Activated naive CD8-positive, alpha-beta T cell treated with anti-CD3 and anti-CD28 coated beads for 36 hours (primary cell): ENCODE results near the gene SKIL. TPM values are rescaled to one million over a fixed set of nuclear protein-coding genes. Genes with fewer than 3 reads are reported as not detected.
A peak's percentile ranks its signal among the peaks of the same experiment; 100 is the strongest.
"Not testable (repeated sequence)": the region's sequence is repeated elsewhere in the genome, so short reads cannot be mapped to it uniquely, and the experiment has no call there.

Experiments
- DNase-seq: peaks from one replicate; pipeline ENCODE4 v3.0.0; 2021
- H3K27ac Mint-ChIP-seq: one replicate; pipeline ENCODE4 v1.8.0; 2022; ENCODE audit warnings: mild to moderate bottlenecking, moderate library complexity, mixed read lengths
- H3K27me3 Mint-ChIP-seq: one replicate; pipeline ENCODE4 v1.8.0; 2022; ENCODE audit warnings: mild to moderate bottlenecking, mixed read lengths
- H3K36me3 Mint-ChIP-seq: one replicate; pipeline ENCODE4 v1.8.0; 2021; ENCODE audit warnings: mild to moderate bottlenecking, mixed read lengths
- H3K4me1 Mint-ChIP-seq: one replicate; pipeline ENCODE4 v1.8.0; 2021; ENCODE audit warnings: mixed read lengths
- H3K4me3 Mint-ChIP-seq: one replicate; pipeline ENCODE4 v1.8.0; 2022; ENCODE audit warnings: mild to moderate bottlenecking, moderate library complexity, mixed read lengths
- H3K9me3 Mint-ChIP-seq: one replicate; pipeline ENCODE4 v1.8.0; 2022; ENCODE audit warnings: mixed read lengths
- total RNA-seq, 2 experiments: library from RNA; stranded (reverse); gene quantifications; one replicate each; pipeline ENCODE4 v1.2.3, GENCODE V29; 2021

SKIL gene, protein sequence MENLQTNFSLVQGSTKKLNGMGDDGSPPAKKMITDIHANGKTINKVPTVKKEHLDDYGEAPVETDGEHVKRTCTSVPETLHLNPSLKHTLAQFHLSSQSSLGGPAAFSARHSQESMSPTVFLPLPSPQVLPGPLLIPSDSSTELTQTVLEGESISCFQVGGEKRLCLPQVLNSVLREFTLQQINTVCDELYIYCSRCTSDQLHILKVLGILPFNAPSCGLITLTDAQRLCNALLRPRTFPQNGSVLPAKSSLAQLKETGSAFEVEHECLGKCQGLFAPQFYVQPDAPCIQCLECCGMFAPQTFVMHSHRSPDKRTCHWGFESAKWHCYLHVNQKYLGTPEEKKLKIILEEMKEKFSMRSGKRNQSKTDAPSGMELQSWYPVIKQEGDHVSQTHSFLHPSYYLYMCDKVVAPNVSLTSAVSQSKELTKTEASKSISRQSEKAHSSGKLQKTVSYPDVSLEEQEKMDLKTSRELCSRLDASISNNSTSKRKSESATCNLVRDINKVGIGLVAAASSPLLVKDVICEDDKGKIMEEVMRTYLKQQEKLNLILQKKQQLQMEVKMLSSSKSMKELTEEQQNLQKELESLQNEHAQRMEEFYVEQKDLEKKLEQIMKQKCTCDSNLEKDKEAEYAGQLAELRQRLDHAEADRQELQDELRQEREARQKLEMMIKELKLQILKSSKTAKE
- 10 to 100 TPM; 15.2 to 15.6 TPM for total RNA-seq

GRCh38 chr3:170357176-170358041, at the start of gene SKIL:
Gene SKIL (plus strand): TSS chr3:170357715. CDS start chr3:170360332, 2,617 bp downstream.
- DNase-seq: peak; percentile 93
- Mint-ChIP-seq H3K4me3 (peak within 1 kb of the TSS; percentile 92), H3K9me3 (peaks cover 2% of the 10 kb centered on the region), H3K36me3 (peaks cover 31% of the 10 kb centered on the region), H3K27me3 (no peaks in the 10 kb centered on the region), H3K4me1 (peaks cover 41% of the 10 kb centered on the region), H3K27ac (peak within 1 kb of the TSS; percentile 93)

GRCh38 chr3:170309046-170309445, 48.5 kb upstream of the SKIL start:
- no peak for DNase-seq
- H3K4me1 Mint-ChIP-seq: no peaks in the 10 kb centered on the region
- H3K4me3 Mint-ChIP-seq: no peak overlapping the region
- H3K9me3 Mint-ChIP-seq: no peaks in the 10 kb centered on the region
- no peaks in the 10 kb centered on the region for H3K36me3 Mint-ChIP-seq
- no peak overlapping the region for H3K27ac Mint-ChIP-seq
- H3K27me3 Mint-ChIP-seq: no peaks in the 10 kb centered on the region

DNA sequence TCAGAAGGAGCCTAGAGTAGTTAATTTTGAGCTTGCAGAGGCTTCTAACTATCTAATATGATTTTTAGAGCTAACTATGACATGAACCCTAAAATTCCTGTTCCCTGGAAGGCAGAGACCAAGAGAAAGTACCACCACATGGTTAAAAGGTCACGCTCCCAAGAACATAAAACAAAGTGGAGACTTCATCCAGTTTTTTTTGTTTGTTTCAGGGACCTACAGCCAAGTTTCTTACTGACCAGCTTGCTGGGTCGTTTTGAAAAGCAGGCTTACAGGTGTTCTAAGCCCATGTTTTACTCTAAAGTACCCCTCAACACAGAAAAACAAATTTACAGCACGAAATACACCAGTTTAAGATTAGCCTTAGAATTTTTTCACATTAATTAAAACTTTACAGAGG, 39.6 kb upstream of the SKIL start:
- DNase-seq: no peak
- Mint-ChIP-seq H3K36me3 (no peaks in the 10 kb centered on the region), H3K27me3 (no peaks in the 10 kb centered on the region), H3K9me3 (no peaks in the 10 kb centered on the region), H3K4me3 (no peak overlapping the region), H3K4me1 (no peaks in the 10 kb centered on the region), H3K27ac (no peak overlapping the region)

GRCh38 chr3:170320461-170321121, 36.9 kb upstream of the SKIL start:
- Mint-ChIP-seq H3K36me3 (no peaks in the 10 kb centered on the region), H3K4me1 (no peaks in the 10 kb centered on the region), H3K9me3 (no peaks in the 10 kb centered on the region), H3K4me3 (no peak overlapping the region), H3K27ac (no peak overlapping the region), H3K27me3 (no peaks in the 10 kb centered on the region)
- no peak for DNase-seq

DNA sequence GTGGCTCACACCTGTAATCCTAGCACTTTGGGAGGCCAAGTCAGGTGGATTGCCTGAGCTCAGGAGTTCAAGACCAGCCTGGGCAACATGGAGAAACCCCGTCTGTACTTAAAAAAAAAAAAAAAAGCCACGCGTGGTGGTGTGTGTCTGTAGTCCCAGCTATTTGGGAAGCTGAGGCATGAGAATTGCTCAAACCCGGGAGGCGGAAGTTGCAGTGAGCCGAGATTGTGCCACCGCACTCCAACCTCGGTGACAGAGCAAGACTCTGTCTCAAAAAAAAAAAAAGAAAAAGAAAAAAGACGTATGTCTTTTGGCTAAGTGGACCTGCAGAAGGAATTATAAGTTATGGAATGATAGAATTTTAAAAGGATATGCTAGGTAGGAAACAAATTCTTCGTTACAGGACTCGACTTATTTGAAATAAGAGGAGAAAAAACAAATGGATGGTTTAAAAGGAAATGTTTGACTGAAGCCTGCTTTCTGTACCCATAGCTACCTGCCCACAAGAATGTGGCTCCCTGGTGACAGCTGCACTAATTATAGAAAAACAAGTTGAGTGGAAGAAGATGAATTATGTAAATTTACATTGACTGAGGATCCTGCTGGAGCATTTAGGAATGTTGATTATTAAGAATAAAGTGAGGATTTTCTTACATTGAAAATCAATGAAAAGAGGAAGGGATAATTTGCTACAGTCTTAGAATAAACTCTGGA, 36.0 kb upstream of the SKIL start:
- Mint-ChIP-seq H3K4me1 (no peaks in the 10 kb centered on the region), H3K36me3 (no peaks in the 10 kb centered on the region), H3K9me3 (no peaks in the 10 kb centered on the region), H3K4me3 (no peak overlapping the region), H3K27ac (no peak overlapping the region), H3K27me3 (no peaks in the 10 kb centered on the region)
- DNase-seq: no peak

DNA sequence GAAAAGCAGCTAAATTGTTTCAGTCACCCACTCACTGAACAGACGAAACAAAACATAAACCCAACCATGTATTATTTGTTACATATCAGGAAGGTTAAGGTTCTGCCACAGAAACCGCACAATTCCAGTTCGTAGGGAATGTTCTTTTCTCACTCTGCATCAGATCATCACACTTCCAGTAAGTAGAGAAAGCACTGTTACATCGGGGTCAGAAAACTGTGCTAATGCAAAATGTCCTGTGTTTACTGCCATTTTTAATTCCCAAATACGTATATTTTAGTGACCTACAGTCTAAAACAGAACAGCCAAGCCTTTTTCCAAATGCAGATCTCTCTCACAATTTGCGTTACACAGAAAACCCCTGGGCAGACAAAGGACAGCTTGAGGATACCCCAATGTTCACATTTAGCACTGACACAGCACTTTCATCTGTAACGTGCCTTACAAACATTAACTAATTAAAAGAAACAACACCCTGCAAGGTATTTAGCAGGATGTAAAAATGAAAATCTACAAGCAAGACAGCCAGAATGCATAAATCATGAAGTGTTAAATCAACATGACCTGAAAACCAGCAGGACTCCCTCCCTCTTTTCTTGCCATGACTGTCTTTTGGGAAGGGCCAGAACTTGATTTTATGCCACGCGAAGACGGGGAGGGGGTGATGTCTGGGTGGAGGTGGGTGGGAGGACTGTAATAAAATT, 34.8 kb upstream of the SKIL start:
- no peaks in the 10 kb centered on the region for H3K27me3 Mint-ChIP-seq
- H3K4me1 Mint-ChIP-seq: no peaks in the 10 kb centered on the region
- no peak overlapping the region for H3K4me3 Mint-ChIP-seq
- H3K36me3 Mint-ChIP-seq: no peaks in the 10 kb centered on the region
- no peak for DNase-seq
- H3K9me3 Mint-ChIP-seq: no peaks in the 10 kb centered on the region
- H3K27ac Mint-ChIP-seq: no peak overlapping the region

GRCh38 chr3:170323331-170323730, 34.2 kb upstream of the SKIL start:
- Mint-ChIP-seq H3K36me3 (no peaks in the 10 kb centered on the region), H3K27me3 (no peaks in the 10 kb centered on the region), H3K9me3 (no peaks in the 10 kb centered on the region), H3K27ac (no peak overlapping the region), H3K4me3 (no peak overlapping the region), H3K4me1 (no peaks in the 10 kb centered on the region)
- DNase-seq: no peak

DNA sequence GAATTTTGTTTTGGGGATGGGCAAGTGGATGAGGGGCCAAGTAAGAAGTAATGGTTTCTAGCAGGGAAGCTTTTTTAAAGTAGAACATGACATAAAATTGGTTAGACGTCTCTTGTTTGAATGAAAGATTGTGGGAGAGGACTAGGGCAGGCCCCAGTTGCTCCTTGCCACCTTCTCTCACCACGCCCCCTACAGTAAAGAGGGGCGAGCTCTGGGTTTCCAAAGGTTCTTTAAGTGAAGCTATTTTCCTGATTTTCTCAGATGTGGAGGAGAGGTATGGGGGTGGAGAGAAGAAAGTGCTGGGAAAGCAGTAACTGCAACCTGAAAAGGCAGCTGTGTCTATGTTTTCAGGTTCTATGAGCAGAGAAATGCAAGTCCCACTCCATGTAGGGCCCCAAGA, 32.6 kb upstream of the SKIL start:
- Mint-ChIP-seq H3K4me1 (no peaks in the 10 kb centered on the region), H3K27ac (no peak overlapping the region), H3K36me3 (no peaks in the 10 kb centered on the region), H3K4me3 (no peak overlapping the region), H3K9me3 (no peaks in the 10 kb centered on the region), H3K27me3 (no peaks in the 10 kb centered on the region)
- DNase-seq: no peak

DNA sequence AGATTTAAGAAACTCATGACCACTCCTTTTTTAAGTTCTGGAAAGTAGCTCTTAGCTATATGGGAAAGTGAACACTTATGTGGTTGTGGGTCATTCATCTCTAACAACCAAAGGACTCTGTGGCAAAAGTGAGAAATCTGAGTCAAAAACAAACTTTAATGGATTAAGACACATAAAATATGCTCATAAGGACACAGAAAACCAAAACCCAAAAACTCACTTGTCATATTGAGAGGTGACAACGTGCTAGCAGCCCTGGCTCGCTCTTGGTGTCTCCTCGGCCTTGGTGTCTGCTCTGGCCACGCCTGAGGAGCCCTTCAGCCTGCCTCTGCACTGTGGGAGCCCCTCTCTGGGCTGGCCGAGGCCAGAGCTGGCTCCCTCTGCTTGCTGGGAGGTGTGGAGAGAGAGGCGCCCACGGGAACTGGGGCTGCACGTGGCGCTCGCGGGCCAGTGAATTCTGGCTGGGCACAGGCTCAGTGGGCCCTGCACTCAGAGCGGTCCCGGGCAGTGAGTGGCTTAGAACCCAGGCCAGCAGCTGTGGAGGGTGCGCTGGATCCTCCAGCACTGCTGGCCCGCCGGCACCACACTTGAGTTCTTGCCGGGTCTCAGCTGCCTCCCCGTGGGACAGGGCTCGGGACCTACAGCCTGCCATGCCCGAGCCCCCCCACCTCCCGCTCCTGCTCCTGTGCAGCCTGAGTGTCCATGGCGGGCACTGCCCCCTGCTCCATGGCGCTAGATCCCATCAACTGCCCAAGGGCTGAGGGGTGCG, 30.3 kb upstream of the SKIL start:
- Mint-ChIP-seq H3K4me1 (peaks cover 3% of the 10 kb centered on the region), H3K9me3 (no peaks in the 10 kb centered on the region), H3K4me3 (no peak overlapping the region), H3K27ac (no peak overlapping the region), H3K36me3 (no peaks in the 10 kb centered on the region), H3K27me3 (no peaks in the 10 kb centered on the region)
- no peak for DNase-seq

GRCh38 chr3:170327868-170328548, 29.5 kb upstream of the SKIL start:
- H3K27ac Mint-ChIP-seq, DNase-seq, H3K4me1 Mint-ChIP-seq, H3K36me3 Mint-ChIP-seq, H3K9me3 Mint-ChIP-seq, H3K27me3 Mint-ChIP-seq, H3K4me3 Mint-ChIP-seq: not testable (repeated sequence)

DNA sequence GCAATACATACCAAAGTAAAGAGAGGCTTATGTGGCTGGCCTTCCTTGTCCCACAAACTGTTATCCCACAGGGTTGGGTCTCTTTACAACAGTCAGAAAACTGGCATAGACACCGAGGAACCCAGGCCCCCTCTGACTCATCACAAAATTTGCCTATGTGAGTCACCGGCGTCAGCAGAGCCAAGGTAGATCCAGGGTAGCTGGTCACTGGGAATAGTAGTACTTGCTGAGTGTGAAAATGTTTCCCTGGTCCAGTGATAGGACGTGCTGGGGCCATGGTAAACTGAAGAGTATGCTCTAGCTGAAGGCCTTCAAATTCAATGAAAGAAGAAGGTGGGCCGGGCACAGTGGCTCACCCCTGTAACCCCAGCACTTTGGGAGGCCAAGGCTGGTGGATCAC, 27.1 kb upstream of the SKIL start:
- DNase-seq: no peak
- peaks cover 3% of the 10 kb centered on the region for H3K4me1 Mint-ChIP-seq

GRCh38 chr3:170331143-170331542, 26.4 kb upstream of the SKIL start:
- Mint-ChIP-seq H3K4me1 (peaks cover 3% of the 10 kb centered on the region), H3K36me3 (no peaks in the 10 kb centered on the region), H3K27ac (no peak overlapping the region), H3K27me3 (no peaks in the 10 kb centered on the region), H3K9me3 (no peaks in the 10 kb centered on the region), H3K4me3 (no peak overlapping the region)
- no peak for DNase-seq

More for the DNA sequence above, 27.1 kb upstream of the SKIL start:
- Mint-ChIP-seq H3K4me3 (no peak overlapping the region), H3K36me3 (no peaks in the 10 kb centered on the region), H3K27me3 (no peaks in the 10 kb centered on the region), H3K27ac (no peak overlapping the region), H3K9me3 (no peaks in the 10 kb centered on the region)

DNA sequence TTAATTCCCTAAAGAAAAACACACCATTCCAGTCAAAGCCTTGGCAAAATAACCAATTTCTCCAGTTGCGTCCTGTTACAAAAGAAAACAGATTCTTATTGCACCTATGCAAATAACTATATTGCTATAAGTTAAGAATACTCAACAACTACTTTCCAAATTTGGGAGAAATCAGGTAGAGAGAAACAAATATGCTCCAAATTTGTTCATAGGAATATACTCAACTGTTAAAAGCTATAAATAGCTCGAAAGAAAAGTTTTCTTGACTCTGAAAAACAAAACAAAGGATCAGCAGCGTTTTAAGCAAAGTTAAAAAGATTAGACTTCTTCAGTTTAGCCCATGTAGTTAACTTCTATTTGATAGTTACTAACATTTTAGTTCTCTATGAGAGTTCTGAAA, 20.1 kb upstream of the SKIL start:
- Mint-ChIP-seq H3K36me3 (no peaks in the 10 kb centered on the region), H3K27me3 (no peaks in the 10 kb centered on the region), H3K27ac (no peak overlapping the region), H3K9me3 (peaks cover 5% of the 10 kb centered on the region), H3K4me3 (no peak overlapping the region), H3K4me1 (no peaks in the 10 kb centered on the region)
- DNase-seq: no peak
